Measurements from ENCODE around the gene NLRP9. TPM values are rescaled to one million over a fixed set of nuclear protein-coding genes. Genes with fewer than 3 reads are reported as not detected.

The NLRP9 gene
- polyA plus RNA-seq = not detected in 2 replicates
- polyA minus RNA-seq = not detected in 2 replicates

GRCh38 chr19:55738302-55738701 lies at the start of gene NLRP9:
TSS of gene NLRP9 (minus strand) at chr19:55738402. CDS start at chr19:55738374, 28 bp downstream.
- H3K9me2 ChIP-seq (ENCODE audit: insufficient read depth, low read length) = no peaks in the 10 kb centered on the region
- no peaks in the 10 kb centered on the region for H3F3A ChIP-seq (ENCODE audit: insufficient read depth, low read length, poor library complexity, severe bottlenecking)
- no peaks in the 10 kb centered on the region for H3K27me3 ChIP-seq (ENCODE audit: insufficient read depth, low read depth, low read length)
- H3K4me2 ChIP-seq (ENCODE audit: low read length) = no peak within 1 kb of the TSS
- no peak for TF ChIP-seq POLR2AphosphoS5 (IDR thresholded peaks at IDR 0.05)
- no peak for TF ChIP-seq EP300 (conservative IDR thresholded peaks at IDR 0.05; ENCODE audit: poor library complexity, severe bottlenecking)
- TF ChIP-seq RAD21 (conservative IDR thresholded peaks at IDR 0.05) = no peak
- TF ChIP-seq CTCF (IDR thresholded peaks at IDR 0.05; ENCODE audit: poor library complexity, severe bottlenecking) = no peak
- TF ChIP-seq SMC3 (conservative IDR thresholded peaks at IDR 0.05; ENCODE audit: poor library complexity) = no peak
- TF ChIP-seq REST (IDR thresholded peaks at IDR 0.05; ENCODE audit: borderline replicate concordance) = no peak
- no peak for TF ChIP-seq MXI1 (conservative IDR thresholded peaks at IDR 0.05; ENCODE audit: poor library complexity, severe bottlenecking)
- TF ChIP-seq TAF1 (IDR thresholded peaks at IDR 0.05; ENCODE audit: low read depth) = no peak
- no peak for TF ChIP-seq EZH2 (IDR thresholded peaks at IDR 0.05; ENCODE audit: borderline replicate concordance, insufficient read depth, low read length, poor library complexity, severe bottlenecking)
- H3K79me2 ChIP-seq (replicated peaks; ENCODE audit: insufficient read depth, low read length) = no peaks in the 10 kb centered on the region
- no peak within 1 kb of the TSS for H2AFZ ChIP-seq (ENCODE audit: low read depth, low read length)
- H4K20me1 ChIP-seq (ENCODE audit: insufficient read depth) = no peaks in the 10 kb centered on the region
- H3K9ac ChIP-seq (ENCODE audit: low read length) = no peak within 1 kb of the TSS
- no peak within 1 kb of the TSS for H3K27ac ChIP-seq (ENCODE audit: low read length)
- no peaks in the 10 kb centered on the region for H3K9me3 ChIP-seq (ENCODE audit: low read length)
- H3K4me3 ChIP-seq (ENCODE audit: low read length) = no peak within 1 kb of the TSS
- H3K36me3 ChIP-seq (ENCODE audit: insufficient read depth, low read length) = no peaks in the 10 kb centered on the region

GRCh38 chr19:55781112-55781511 lies 42.9 kb upstream of the NLRP9 start:
- Histone ChIP-seq H3K9ac (ENCODE audit: low read length) (no peak overlapping the region), H4K20me1 (ENCODE audit: insufficient read depth) (no peaks in the 10 kb centered on the region), H3K4me2 (ENCODE audit: low read length) (no peak overlapping the region), H3F3A (ENCODE audit: insufficient read depth, low read length, poor library complexity, severe bottlenecking) (no peaks in the 10 kb centered on the region), H2AFZ (ENCODE audit: low read depth, low read length) (no peak overlapping the region), H3K27me3 (ENCODE audit: insufficient read depth, low read depth, low read length) (no peaks in the 10 kb centered on the region), H3K79me2 (replicated peaks; ENCODE audit: insufficient read depth, low read length) (no peaks in the 10 kb centered on the region), H3K9me2 (ENCODE audit: insufficient read depth, low read length) (no peaks in the 10 kb centered on the region), H3K4me3 (ENCODE audit: low read length) (no peak overlapping the region), H3K27ac (ENCODE audit: low read length) (no peak overlapping the region), H3K36me3 (ENCODE audit: insufficient read depth, low read length) (no peaks in the 10 kb centered on the region), H3K9me3 (ENCODE audit: low read length) (peaks cover 3% of the 10 kb centered on the region)
- TF ChIP-seq CTCF (IDR thresholded peaks at IDR 0.05; ENCODE audit: poor library complexity, severe bottlenecking) (no peak), EZH2 (IDR thresholded peaks at IDR 0.05; ENCODE audit: borderline replicate concordance, insufficient read depth, low read length, poor library complexity, severe bottlenecking) (no peak), MXI1 (conservative IDR thresholded peaks at IDR 0.05; ENCODE audit: poor library complexity, severe bottlenecking) (no peak), SMC3 (conservative IDR thresholded peaks at IDR 0.05; ENCODE audit: poor library complexity) (no peak), POLR2AphosphoS5 (IDR thresholded peaks at IDR 0.05) (no peak), EP300 (conservative IDR thresholded peaks at IDR 0.05; ENCODE audit: poor library complexity, severe bottlenecking) (no peak), RAD21 (conservative IDR thresholded peaks at IDR 0.05) (no peak), TAF1 (IDR thresholded peaks at IDR 0.05; ENCODE audit: low read depth) (no peak), REST (IDR thresholded peaks at IDR 0.05; ENCODE audit: borderline replicate concordance) (no peak)
